GM21723 (cell line): Measurements from ENCODE around the gene MEGF6.

Experiments
- ATAC-seq: cut with Tn5 transposase; IDR thresholded peaks from one replicate; pipeline ENCODE4 v1.9.1; 2021; ENCODE audit warnings: mild to moderate bottlenecking, moderate library complexity; ENCODE audit not compliant: unreplicated experiment

MEGF6 gene

DNA sequence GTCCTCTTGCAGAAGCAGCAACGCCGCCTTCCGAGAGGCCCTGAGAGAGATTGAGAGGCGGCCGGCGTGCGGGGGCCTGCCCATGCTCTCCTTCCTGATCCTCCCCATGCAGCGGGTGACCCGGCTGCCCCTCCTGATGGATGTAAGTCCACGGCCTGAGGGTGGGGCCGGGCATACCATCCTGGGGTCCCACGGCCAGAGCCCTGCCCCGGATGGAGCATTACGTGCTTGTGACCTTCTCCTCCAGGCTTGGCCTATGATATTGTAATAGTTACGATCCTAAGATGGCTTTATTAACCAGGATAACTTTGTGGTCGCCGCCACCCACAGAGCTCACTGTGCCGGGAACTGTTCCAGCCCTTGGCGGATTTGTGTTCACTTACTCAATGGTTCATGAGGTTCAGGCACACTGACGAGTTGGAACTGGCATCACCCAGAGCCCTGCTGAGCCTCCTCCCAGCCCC lies 137.9 kb downstream of the MEGF6 start:
- no peak for ATAC-seq

- ATAC-seq = no peak
Measured at GRCh38 chr1:3472906-3473305, 138.4 kb downstream of the MEGF6 start.

GRCh38 chr1:3472088-3472850 lies 139.0 kb downstream of the MEGF6 start:
- ATAC-seq = no peak

GRCh38 chr1:3471356-3472087 lies 139.8 kb downstream of the MEGF6 start:
- no peak for ATAC-seq

DNA sequence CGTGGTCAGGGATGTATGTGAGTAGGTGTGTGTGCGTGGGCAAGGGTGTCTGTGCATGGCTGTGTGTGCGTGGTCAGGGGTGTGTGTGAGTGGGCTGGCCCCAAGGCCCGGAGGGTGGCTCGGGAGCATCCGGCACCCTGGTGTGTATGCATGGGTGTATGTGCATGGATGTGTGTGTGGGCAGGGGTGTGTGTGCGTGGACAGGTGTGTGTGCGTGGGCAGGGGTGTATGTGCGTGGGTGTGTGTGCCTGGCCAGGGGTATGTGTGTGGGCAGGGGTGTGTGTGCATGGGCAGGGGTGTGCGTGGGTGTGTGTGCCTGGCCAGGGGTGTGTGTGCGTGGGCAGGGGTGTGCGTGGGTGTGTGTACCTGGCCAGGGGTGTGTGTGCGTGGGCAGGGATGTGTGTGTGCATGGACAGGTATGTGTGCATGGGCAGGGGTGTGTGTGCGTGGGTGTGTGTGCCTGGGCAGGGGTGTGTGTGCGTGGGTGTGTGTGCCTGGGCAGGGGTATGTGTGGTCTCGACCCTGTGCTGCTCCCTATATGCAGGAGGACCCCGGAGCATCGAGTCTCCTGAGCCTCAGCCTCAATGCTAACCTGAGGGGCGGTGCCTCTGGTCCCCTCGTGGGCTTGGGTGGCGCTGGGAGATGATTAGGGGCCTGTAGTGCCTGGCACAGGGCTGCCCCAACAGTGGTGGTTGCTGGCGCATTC lies 140.5 kb downstream of the MEGF6 start:
- ATAC-seq = no peak

DNA sequence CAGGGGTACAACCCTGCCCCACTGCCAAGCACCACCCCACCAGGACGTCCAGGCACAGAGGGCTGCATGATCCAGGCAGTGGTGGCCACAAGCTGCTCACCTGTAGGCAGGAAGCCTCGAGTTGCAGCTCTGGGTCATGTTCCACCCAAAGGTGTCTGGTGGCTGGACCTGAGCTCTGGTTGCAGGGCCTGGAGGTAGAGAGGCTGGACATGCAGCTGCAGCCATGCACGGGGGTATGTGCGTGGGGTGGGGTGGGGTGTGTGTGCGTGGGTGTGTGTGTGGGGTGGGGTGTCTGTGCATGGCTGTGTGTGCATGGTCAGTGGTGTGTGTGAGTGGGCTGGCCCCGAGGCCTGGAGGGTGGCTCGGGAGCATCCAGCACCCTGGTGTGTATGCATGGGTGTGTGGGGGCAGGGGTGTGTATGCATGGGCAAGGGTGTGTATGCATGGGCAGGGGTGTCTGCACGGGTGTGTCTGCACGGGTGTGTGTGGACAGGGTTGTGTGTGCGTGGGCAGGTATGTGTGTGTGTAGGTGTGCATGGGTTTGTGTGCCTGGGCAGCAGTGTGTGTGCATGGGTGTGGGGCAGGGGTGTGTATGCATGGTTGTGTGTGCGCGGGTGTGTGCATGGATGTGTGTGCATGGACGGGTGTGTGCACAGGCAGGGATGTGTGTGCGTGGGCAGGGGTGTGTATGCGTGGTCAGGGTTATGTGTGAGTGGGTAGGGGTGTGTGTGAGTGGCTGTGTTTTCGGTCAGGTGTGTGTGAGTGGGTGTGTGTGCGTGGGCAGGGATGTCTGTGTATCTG lies 141.3 kb downstream of the MEGF6 start:
- no peak for ATAC-seq

- ATAC-seq = no peak
Measured at GRCh38 chr1:3469104-3469848, 142.0 kb downstream of the MEGF6 start.

DNA sequence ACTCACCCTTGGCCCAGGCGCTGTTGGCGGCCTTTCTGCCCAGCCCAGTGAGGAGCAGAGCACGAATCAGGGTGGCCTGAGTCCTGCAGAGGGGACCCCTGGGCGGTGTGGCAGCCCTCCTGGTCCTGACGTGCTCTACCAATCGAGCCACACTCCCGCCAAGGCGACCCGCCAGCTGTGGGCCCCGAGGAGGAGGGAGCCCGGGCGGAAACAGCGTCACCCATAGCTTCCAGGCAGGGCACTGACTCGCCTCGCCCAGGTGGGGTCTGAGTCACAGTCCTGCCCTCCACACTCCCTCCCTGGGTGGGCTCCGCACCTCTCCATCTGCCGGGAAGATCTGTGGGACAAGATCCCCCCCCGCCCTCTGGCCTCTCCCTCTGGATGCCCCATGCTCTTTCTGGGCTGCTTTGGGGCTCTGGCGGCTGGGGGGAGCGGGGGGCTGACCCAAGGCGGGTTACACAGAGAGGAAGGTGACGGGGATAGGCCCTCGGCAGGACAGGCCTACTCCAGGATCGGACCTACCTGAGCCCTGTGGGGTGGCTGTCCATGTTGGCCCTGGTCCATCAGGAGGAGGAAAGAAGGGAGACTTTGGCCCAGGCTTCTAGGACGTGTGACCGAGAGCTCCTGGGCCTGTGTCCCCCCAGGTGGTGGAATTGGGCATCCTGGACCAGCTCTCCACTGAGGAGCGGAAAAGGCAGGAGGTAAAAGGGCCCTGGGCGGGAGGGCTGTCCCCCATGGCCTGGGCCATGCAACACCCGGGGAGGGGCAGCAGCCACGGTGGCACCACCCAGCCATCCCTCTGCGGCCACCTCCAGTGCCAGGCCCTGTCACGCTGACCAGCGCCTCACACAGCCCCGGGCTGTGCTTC lies 142.8 kb downstream of the MEGF6 start:
- no peak for ATAC-seq

GRCh38 chr1:3467096-3468036 lies 143.9 kb downstream of the MEGF6 start:
- no peak for ATAC-seq

DNA sequence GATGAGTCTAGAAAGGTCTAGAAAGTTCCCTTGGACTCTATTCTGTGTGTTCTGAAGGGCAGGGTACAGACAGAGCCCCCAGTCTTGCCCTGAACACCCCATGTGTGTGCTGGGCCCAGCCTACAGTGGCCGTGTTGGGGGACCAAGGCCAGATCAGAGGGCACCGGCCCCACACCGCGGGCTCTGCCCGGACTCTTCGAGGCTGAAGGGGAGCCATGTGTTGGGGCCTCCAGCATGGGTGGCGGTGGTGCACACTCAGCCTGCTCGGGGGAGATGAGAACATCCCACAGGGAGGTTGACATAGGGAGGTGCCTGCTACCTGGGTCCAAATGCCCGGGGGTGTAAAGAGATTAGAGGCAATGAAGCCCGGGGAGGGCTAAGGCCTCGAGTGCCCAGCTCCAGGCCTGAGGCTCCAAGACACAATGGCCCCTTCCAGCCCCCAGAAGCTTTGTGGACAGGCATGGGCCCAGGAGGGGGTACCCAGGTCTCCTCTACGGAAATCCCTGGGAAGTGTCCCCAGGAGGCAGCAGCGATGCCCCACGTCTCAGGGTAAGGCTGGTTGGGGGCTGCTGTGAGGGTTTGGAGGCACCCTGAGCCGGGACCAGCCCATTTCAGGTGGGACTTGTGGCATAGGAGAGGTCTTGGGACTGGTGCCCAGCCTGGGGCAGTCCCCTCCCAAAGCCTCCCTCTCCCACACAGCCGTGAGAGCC lies 144.8 kb downstream of the MEGF6 start:
- ATAC-seq = no peak

DNA sequence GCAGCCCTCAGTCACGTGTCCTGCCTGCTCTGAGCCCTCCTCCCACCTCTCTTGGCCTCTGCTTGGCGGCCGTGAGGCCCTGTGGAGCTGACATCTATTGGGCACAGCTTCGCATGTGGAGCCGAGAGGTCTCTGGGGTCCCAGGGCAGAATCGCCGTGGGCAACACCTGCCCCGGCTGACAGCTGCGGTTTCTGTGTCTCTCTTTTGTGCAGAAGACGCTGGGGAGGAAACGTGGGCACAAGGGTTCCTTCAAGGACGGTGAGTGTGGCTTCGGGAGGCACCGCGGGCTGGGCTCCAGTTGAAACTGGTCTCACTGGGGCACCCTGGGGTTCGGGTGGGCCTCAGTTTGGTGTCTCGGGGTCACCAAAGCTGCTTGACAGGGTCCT lies 145.4 kb downstream of the MEGF6 start:
- no peak for ATAC-seq

DNA sequence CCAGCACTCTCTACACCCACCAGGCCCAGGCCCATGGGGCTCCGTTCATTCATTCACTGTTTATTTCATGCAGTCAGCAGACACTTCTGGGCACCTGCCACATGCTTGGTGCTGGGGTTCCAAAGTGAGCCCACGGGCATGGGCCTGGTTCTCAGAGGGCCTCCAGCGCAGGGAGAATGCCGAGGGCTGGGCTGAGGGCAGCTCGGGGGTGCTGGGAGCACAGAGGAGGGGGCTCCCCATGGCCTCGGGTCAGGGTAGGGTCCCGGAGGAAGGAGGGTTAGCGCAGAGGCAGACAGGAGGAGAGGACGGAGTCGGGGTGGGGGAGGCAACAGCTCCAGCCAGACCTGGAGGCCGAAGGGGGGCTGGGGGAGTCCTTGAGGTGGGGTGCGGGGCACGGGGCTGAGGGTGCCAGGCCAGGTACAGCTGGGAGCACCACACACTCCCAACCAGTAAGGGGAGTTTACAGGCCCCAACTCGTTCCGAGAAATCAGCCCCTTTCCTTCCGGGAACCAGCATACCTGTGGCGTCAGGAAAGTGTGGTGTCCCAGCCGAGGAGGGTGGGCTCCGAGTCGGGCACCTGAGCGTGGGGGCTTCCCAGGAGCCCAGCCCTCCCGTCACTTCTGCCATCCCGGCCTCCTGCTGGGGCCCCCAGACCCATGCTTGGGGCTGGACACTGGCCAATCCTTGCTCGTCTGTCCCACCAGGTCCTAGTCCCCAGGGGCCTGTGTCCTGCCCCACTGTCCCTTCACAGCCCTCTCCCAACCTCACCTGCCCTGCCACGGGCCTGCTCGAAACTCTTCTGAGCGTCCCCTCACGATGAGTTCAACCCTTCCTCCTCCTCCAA lies 146.0 kb downstream of the MEGF6 start:
- no peak for ATAC-seq

- ATAC-seq = no peak
Measured at GRCh38 chr1:3464649-3465025, 146.7 kb downstream of the MEGF6 start.

DNA sequence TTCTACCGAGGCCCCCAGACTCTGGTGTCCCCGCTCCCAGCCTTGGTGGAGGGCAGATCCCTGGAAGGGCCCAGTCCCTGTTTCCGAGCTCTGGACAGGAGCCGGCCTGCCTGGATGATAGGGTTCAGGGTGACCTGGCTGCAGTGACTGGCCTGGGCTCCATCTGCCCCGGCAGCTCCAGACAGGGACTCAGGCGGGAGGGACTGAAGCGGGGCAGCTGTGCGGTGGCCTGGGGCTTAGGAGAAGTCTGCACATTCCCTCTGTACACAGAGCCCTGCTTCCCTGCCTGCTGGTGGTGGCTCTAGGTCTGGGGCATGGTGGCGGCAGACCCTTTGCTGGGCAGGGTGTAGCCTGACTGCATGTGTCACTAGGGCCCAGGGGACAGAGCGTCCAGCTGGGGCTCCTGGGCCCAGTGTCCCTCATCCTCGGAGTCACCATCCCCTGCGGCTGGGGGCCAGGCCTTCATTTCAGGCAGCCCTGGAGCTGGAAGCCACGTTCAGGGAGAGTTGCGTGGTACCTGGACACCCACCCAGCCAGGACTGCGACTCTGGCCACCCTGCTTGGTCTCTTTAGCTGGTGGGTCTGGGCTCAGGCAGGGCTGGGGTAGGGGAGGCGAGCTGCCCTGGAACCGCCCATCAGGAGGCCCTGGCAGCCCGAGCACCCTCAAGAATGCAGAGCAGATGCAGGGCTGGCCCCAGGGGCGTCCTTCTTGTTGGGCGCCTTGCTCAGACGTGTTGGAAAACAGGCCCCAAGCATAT lies 147.2 kb downstream of the MEGF6 start:
- ATAC-seq = no peak

GRCh38 chr1:3463408-3463863 lies 147.9 kb downstream of the MEGF6 start:
- no peak for ATAC-seq

GRCh38 chr1:3463013-3463385 lies 148.3 kb downstream of the MEGF6 start:
- ATAC-seq = no peak
